DOHH2 (cell line): Measurements from ENCODE around the gene DUSP18.

Experiments used
- H3F3A ChIP-seq: fragments of 200-600 bp; sonication (generic), shearing (Covaris generic); 2 replicates; pipeline ENCODE4 v1.6.0; 2016; ENCODE audit warnings: antibody characterized with exemption, mild to moderate bottlenecking; ENCODE audit not compliant: control insufficient read depth, insufficient read depth
- H3K27ac ChIP-seq: fragments of 200-600 bp; sonication (generic); 2 replicates; pipeline ENCODE4 v1.5.1; 2014; ENCODE audit warnings: low read depth, mild to moderate bottlenecking, low read length, moderate library complexity
- H3K27me3 ChIP-seq: fragments of 200-600 bp; sonication (generic); 2 replicates; pipeline ENCODE4 v1.6.1; 2014; ENCODE audit warnings: mild to moderate bottlenecking, low read length, mixed read lengths; ENCODE audit not compliant: control insufficient read depth
- H3K36me3 ChIP-seq: fragments of 200-600 bp; sonication (generic); 2 replicates; pipeline ENCODE4 v1.6.1; 2014; ENCODE audit warnings: mild to moderate bottlenecking, low read length, moderate library complexity, mixed read lengths; ENCODE audit not compliant: control insufficient read depth
- H3K4me1 ChIP-seq: fragments of 200-600 bp; sonication (generic); 2 replicates; pipeline ENCODE4 v1.6.1; 2014; ENCODE audit warnings: mild to moderate bottlenecking, low read length, mixed read lengths; ENCODE audit not compliant: control insufficient read depth
- H3K4me2 ChIP-seq: fragments of 200-600 bp; sonication (generic); 2 replicates; pipeline ENCODE4 v1.6.0; 2014; ENCODE audit warnings: mild to moderate bottlenecking, low read length, moderate library complexity
- H3K4me3 ChIP-seq: fragments of 200-600 bp; sonication (generic); 2 replicates; pipeline ENCODE4 v1.5.1; 2014; ENCODE audit warnings: mild to moderate bottlenecking, low read length, mixed read lengths
- H3K79me2 ChIP-seq: fragments of 200-600 bp; sonication (generic); 2 replicates; pipeline ENCODE4 v1.6.1; 2014; ENCODE audit warnings: mild to moderate bottlenecking, low read length, mixed read lengths; ENCODE audit not compliant: control insufficient read depth
- H3K9me2 ChIP-seq: fragments of 200-600 bp; sonication (generic); replicated peaks from 2 replicates; pipeline ENCODE4 v1.6.1; 2014; ENCODE audit warnings: mild to moderate bottlenecking, low read length, mixed read lengths; ENCODE audit not compliant: control insufficient read depth
- H3K9me3 ChIP-seq: fragments of 200-600 bp; sonication (generic); 2 replicates; pipeline ENCODE4 v1.6.1; 2014; ENCODE audit warnings: antibody characterized with exemption, low read length, mixed read lengths; ENCODE audit not compliant: control insufficient read depth, insufficient read depth
- H4K20me1 ChIP-seq: fragments of 200-600 bp; sonication (generic); 2 replicates; pipeline ENCODE4 v1.6.0; 2014; ENCODE audit warnings: low read depth, mild to moderate bottlenecking, antibody characterized with exemption, low read length, moderate library complexity; ENCODE audit not compliant: control insufficient read depth, insufficient read depth
- CTCF ChIP-seq: fragments of 200-600 bp; sonication (generic); IDR thresholded peaks from one replicate; pipeline ENCODE4 v1.5.1; 2014; ENCODE audit warnings: antibody characterized with exemption, mild to moderate bottlenecking, low read depth, low read length; ENCODE audit not compliant: poor library complexity, severe bottlenecking
- EZH2phosphoT487 ChIP-seq: fragments of 200-600 bp; sonication (generic); IDR thresholded peaks from 2 replicates; pipeline ENCODE4 v1.6.1; 2017; ENCODE audit warnings: borderline replicate concordance, mild to moderate bottlenecking, antibody characterized with exemption, low read length, moderate library complexity, mixed read lengths

Gene DUSP18

DNA sequence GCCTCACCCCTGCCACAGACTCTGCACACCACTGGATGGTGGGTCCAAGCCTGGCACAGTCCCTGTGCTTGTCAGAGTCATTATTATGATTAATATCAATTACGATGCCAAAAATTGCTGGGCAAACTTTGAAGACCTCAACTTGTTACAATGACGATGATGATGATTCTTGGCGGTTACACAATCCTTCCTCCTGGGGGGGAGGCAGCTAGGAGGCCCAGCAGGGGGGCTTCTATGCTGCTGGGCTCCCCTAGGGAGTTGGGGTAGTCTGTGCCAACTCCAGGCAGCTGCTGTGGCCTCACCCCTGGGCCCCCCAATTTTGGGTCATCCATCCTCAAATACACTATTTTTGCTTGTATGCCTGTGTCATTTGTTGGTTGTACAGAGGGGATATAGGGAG lies 20.1 kb downstream of the DUSP18 start:
- no peaks in the 10 kb centered on the region for H3F3A ChIP-seq
- H3K9me3 ChIP-seq, result no peaks in the 10 kb centered on the region
- H3K27ac ChIP-seq, result no peak overlapping the region
- no peaks in the 10 kb centered on the region for H3K4me1 ChIP-seq
- no peaks in the 10 kb centered on the region for H3K79me2 ChIP-seq
- no peak overlapping the region for H3K4me3 ChIP-seq
- no peaks in the 10 kb centered on the region for H3K27me3 ChIP-seq
- H3K9me2 ChIP-seq, result no peaks in the 10 kb centered on the region
- no peaks in the 10 kb centered on the region for H4K20me1 ChIP-seq
- TF ChIP-seq CTCF (no peak), EZH2phosphoT487 (no peak)
- H3K4me2 ChIP-seq, result no peak overlapping the region
- no peaks in the 10 kb centered on the region for H3K36me3 ChIP-seq

DNA sequence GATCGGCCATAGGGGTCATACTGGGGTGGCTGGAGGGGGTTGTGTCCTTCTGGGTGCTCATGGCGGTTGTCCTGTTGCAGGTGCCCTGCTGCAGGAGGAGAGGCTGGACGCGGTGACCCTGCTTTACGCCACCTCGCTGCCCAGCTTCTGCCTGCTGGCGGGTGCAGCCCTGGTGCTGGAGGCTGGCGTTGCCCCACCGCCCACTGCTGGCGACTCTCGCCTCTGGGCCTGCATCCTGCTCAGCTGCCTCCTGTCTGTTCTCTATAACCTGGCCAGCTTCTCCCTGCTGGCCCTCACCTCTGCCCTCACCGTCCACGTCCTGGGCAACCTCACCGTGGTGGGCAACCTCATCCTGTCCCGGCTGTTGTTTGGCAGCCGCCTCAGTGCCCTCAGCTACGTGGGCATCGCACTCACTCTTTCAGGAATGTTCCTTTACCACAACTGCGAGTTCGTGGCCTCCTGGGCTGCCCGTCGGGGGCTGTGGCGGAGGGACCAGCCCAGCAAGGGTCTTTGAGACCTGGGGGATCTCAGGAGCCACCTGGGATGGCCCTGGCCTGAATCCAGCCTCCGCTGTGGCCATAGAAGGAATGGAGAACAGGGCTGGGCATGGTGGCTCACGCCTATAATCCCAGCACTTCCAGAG lies 21.0 kb downstream of the DUSP18 start:
- no peaks in the 10 kb centered on the region for H3K9me2 ChIP-seq
- no peaks in the 10 kb centered on the region for H4K20me1 ChIP-seq
- H3K27me3 ChIP-seq, result no peaks in the 10 kb centered on the region
- no peak overlapping the region for H3K4me3 ChIP-seq
- H3K27ac ChIP-seq, result no peak overlapping the region
- H3K4me1 ChIP-seq, result no peaks in the 10 kb centered on the region
- no peaks in the 10 kb centered on the region for H3F3A ChIP-seq
- no peak for TF ChIP-seq EZH2phosphoT487
- no peak for TF ChIP-seq CTCF
- no peaks in the 10 kb centered on the region for H3K36me3 ChIP-seq
- no peak overlapping the region for H3K4me2 ChIP-seq
- H3K79me2 ChIP-seq, result no peaks in the 10 kb centered on the region
- H3K9me3 ChIP-seq, result no peaks in the 10 kb centered on the region

DNA sequence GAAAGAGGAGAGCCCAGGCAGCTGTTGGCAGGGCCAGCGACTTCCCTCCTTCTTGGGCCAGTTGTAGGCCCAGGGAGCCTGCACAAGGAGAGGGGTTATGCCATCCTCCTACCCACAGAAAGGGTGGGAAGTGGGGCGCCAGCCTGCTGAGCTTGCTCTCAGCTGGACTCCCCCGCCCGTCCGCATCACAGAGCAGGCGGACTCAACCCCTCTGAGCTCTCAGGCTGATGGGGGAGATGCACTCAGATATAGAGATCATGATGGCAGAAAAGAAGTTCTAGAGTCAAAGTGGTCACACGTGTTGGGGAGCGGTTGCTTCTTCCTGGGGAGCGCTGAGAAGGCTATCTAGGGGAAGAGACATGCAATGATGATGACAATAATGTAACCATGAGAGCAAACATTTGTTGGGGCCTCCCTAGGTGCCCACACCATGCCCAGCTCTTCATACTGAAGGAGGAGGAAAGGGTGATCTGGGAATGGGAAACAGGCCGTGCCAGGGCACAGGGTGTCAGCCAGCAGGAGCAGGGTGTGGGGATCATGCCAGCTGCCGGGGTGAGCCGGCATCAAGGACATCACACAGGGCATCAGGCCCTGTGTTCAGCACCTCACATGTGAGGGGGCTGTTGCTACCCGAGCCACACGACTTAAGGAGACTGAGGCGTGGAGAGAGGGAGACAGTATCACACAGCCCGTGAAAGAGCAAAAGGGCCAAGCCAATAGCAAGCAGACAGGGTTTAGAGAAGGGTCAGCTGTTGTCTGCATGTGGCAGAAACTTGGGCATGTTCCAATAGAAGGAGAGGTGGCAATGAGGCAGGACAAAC lies 24.4 kb downstream of the DUSP18 start:
- Histone ChIP-seq H3K27ac (no peak overlapping the region), H3K9me2 (no peaks in the 10 kb centered on the region), H3K4me2 (no peak overlapping the region), H3F3A (no peaks in the 10 kb centered on the region), H3K79me2 (no peaks in the 10 kb centered on the region), H3K36me3 (no peaks in the 10 kb centered on the region), H3K27me3 (no peaks in the 10 kb centered on the region), H3K4me3 (no peak overlapping the region), H3K9me3 (no peaks in the 10 kb centered on the region), H3K4me1 (no peaks in the 10 kb centered on the region), H4K20me1 (no peaks in the 10 kb centered on the region)
- TF ChIP-seq CTCF (no peak), EZH2phosphoT487 (no peak)
